IgD-negative memory B cell (primary cell): Measurements from ENCODE around the gene CARNS1. TPM values are rescaled to one million over a fixed set of nuclear protein-coding genes. Genes with fewer than 3 reads are reported as not detected.
A peak's percentile ranks its signal among the peaks of the same experiment; 100 is the strongest.

Experiments
- H3K27ac Mint-ChIP-seq, 3 donors: one replicate each; pipeline ENCODE4 v1.8.0; 2020 to 2022; ENCODE audit warnings: mild to moderate bottlenecking in 3 of 3, mixed read lengths in 3 of 3, moderate library complexity in 1 of 3
- H3K27me3 Mint-ChIP-seq: one replicate; pipeline ENCODE4 v1.8.0; 2021; ENCODE audit warnings: mixed read lengths
- H3K36me3 Mint-ChIP-seq: one replicate; pipeline ENCODE4 v1.8.0; 2020; ENCODE audit warnings: mild to moderate bottlenecking, mixed read lengths
- H3K4me1 Mint-ChIP-seq, 3 donors: one replicate each; pipeline ENCODE4 v1.8.0; 2020 to 2022; ENCODE audit warnings: mixed read lengths in 3 of 3, mild to moderate bottlenecking in 1 of 3
- H3K4me3 Mint-ChIP-seq, 4 donors: one replicate each; pipeline ENCODE4 v1.8.0; 2020 to 2022; ENCODE audit warnings: mild to moderate bottlenecking in 4 of 4, mixed read lengths in 4 of 4, moderate library complexity in 3 of 4
- H3K9me3 Mint-ChIP-seq, 3 donors: one replicate each; pipeline ENCODE4 v1.8.0; 2020 to 2021; ENCODE audit warnings: mixed read lengths in 3 of 3, mild to moderate bottlenecking in 1 of 3
- polyA plus RNA-seq: library from polyadenylated mRNA; unstranded; fragments of 300-500 nt; fragmentation: Illumina TruSeq; gene quantifications from one replicate; pipeline ENCODE4 v1.2.3, GENCODE V29; 2021

Gene CARNS1
- polyA plus RNA-seq, 1 donor from 2014 or later, result 2.4 TPM

GRCh38 chr11:67440229-67441097 lies 25.0 kb downstream of the CARNS1 start:
- Mint-ChIP-seq H3K36me3 (peaks cover 5% of the 10 kb centered on the region), H3K27me3 (no peaks in the 10 kb centered on the region), H3K4me3 (peak overlapping the region; percentile 44 to 98 (median 92)), H3K4me1 (peaks cover 40 to 49% (median 41%) of the 10 kb centered on the region in 3 donors), H3K27ac (peak overlapping the region; percentile 89 to 98 (median 91)), H3K9me3 (no peaks in the 10 kb centered on the region)

GRCh38 chr11:67441098-67441563 lies 25.7 kb downstream of the CARNS1 start:
- Mint-ChIP-seq H3K27ac (peak overlapping the region; percentile 89 to 98 (median 91)), H3K9me3 (no peaks in the 10 kb centered on the region), H3K27me3 (no peaks in the 10 kb centered on the region), H3K36me3 (peaks cover 5% of the 10 kb centered on the region), H3K4me3 (peak overlapping the region in 3 of 4 donors; percentile 72 to 98 (median 85)), H3K4me1 (peaks cover 46 to 56% (median 47%) of the 10 kb centered on the region in 3 donors)

GRCh38 chr11:67441731-67442351 lies 26.4 kb downstream of the CARNS1 start:
- H3K27me3 Mint-ChIP-seq, result no peaks in the 10 kb centered on the region
- peaks cover 49 to 63% (median 51%) of the 10 kb centered on the region in 3 donors for H3K4me1 Mint-ChIP-seq
- no peaks in the 10 kb centered on the region for H3K9me3 Mint-ChIP-seq
- peak overlapping the region; percentile 21 to 84 (median 70) for H3K4me3 Mint-ChIP-seq
- peak overlapping the region; percentile 91 to 98 (median 93) for H3K27ac Mint-ChIP-seq
- peaks cover 3% of the 10 kb centered on the region for H3K36me3 Mint-ChIP-seq

- peaks cover 52 to 61% (median 57%) of the 10 kb centered on the region in 3 donors for H3K4me1 Mint-ChIP-seq
- peak overlapping the region; percentile 65 to 84 (median 74) for H3K4me3 Mint-ChIP-seq
These were observed 27.3 kb downstream of the CARNS1 start for GRCh38 chr11:67442504-67443404.

GRCh38 chr11:67445515-67445914 lies 30.0 kb downstream of the CARNS1 start:
- Mint-ChIP-seq H3K27ac (peak overlapping the region; percentile 98 to 100 (median 99)), H3K36me3 (no peaks in the 10 kb centered on the region), H3K4me1 (peaks cover 49 to 58% (median 57%) of the 10 kb centered on the region in 3 donors), H3K27me3 (peaks cover 3% of the 10 kb centered on the region), H3K4me3 (peak overlapping the region; percentile 54 to 99 (median 86)), H3K9me3 (no peaks in the 10 kb centered on the region)

More at GRCh38 chr11:67442504-67443404, 27.3 kb downstream of the CARNS1 start:
- H3K36me3 Mint-ChIP-seq, result peaks cover 2% of the 10 kb centered on the region
- H3K27ac Mint-ChIP-seq, result peak overlapping the region; percentile 91 to 98 (median 93)
- peaks cover 1% of the 10 kb centered on the region for H3K27me3 Mint-ChIP-seq
- H3K9me3 Mint-ChIP-seq, result no peaks in the 10 kb centered on the region

GRCh38 chr11:67448220-67448609 lies 32.7 kb downstream of the CARNS1 start:
- H3K27me3 Mint-ChIP-seq, result peaks cover 3% of the 10 kb centered on the region
- peak overlapping the region; percentile 67 to 100 (median 80) for H3K27ac Mint-ChIP-seq
- H3K36me3 Mint-ChIP-seq, result no peaks in the 10 kb centered on the region
- H3K9me3 Mint-ChIP-seq, result no peaks in the 10 kb centered on the region
- peaks cover 35 to 43% (median 39%) of the 10 kb centered on the region in 3 donors for H3K4me1 Mint-ChIP-seq
- peak overlapping the region in 3 of 4 donors; percentile 9 to 99 (median 82) for H3K4me3 Mint-ChIP-seq

GRCh38 chr11:67449116-67449844 lies 33.8 kb downstream of the CARNS1 start:
- Mint-ChIP-seq H3K4me3 (peak overlapping the region in 3 of 4 donors; percentile 33 to 74 (median 51)), H3K9me3 (no peaks in the 10 kb centered on the region), H3K27ac (peak overlapping the region; percentile 67 to 94 (median 68)), H3K4me1 (peaks cover 26 to 43% (median 39%) of the 10 kb centered on the region in 3 donors), H3K27me3 (peaks cover 3% of the 10 kb centered on the region), H3K36me3 (no peaks in the 10 kb centered on the region)

GRCh38 chr11:67450796-67451657 lies 35.5 kb downstream of the CARNS1 start:
- Mint-ChIP-seq H3K27me3 (peaks cover 3% of the 10 kb centered on the region), H3K36me3 (no peaks in the 10 kb centered on the region), H3K4me3 (peak overlapping the region in 1 of 4 donors; percentile 14), H3K4me1 (peaks cover 15 to 31% (median 25%) of the 10 kb centered on the region in 3 donors), H3K27ac (peak overlapping the region in 1 of 3 donors; percentile 35), H3K9me3 (no peaks in the 10 kb centered on the region)

- Mint-ChIP-seq H3K9me3 (no peaks in the 10 kb centered on the region), H3K27ac (peak overlapping the region in 1 of 3 donors; percentile 35), H3K27me3 (peaks cover 3% of the 10 kb centered on the region), H3K4me1 (peaks cover 11 to 28% (median 19%) of the 10 kb centered on the region in 3 donors), H3K36me3 (no peaks in the 10 kb centered on the region), H3K4me3 (peak overlapping the region in 1 of 4 donors; percentile 14)
These were observed 36.1 kb downstream of the CARNS1 start for GRCh38 chr11:67451658-67451976.

GRCh38 chr11:67452141-67452952 lies 36.9 kb downstream of the CARNS1 start, which contains the start of gene GPR152:
TSS of gene GPR152 (minus strand) at chr11:67452729. CDS start at chr11:67452724, 5 bp downstream.
- Mint-ChIP-seq H3K36me3 (no peaks in the 10 kb centered on the region), H3K9me3 (no peaks in the 10 kb centered on the region), H3K27ac (peak within 1 kb of the TSS in 1 of 3 donors; percentile 39), H3K4me3 (peak within 1 kb of the TSS in 1 of 4 donors; percentile 14), H3K27me3 (peaks cover 3% of the 10 kb centered on the region), H3K4me1 (peaks cover 12 to 28% (median 14%) of the 10 kb centered on the region in 3 donors)

GRCh38 chr11:67453816-67454732 lies 38.6 kb downstream of the CARNS1 start:
- Mint-ChIP-seq H3K27me3 (peaks cover 2% of the 10 kb centered on the region), H3K27ac (no peak overlapping the region), H3K4me3 (no peak overlapping the region), H3K4me1 (peaks cover 13 to 25% (median 16%) of the 10 kb centered on the region in 3 donors), H3K36me3 (peaks cover 2% of the 10 kb centered on the region), H3K9me3 (no peaks in the 10 kb centered on the region)
